D341Med (cell line): ENCODE data around the gene SERBP1.
"Not testable (repeated sequence)": the region's sequence is repeated elsewhere in the genome, so short reads cannot be mapped to it uniquely, and the experiment has no call there.

ENCODE experiments used
- DNase-seq: peaks from one replicate; pipeline ENCODE4 v3.0.0; 2012; ENCODE audit warnings: low spot score

The SERBP1 gene

DNA sequence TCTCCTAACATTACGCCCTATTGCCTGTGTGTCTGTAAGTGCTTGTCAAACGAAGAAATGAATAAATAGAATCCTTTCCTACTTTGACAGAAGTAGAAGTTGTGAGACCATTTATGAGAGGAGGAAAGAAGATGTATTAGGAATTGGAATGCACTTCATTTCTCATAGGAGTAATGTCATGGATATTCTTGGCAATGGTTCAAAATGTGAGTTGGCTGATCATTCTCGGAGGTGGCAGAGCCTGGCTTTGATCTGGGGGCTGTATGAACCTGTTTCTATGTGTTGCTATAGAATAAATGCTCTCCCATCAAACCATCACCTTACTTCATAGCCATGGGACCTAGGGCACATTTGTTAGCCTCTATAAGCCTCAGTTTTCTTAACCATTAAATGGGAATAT, 10.1 kb upstream of the SERBP1 start:
- DNase-seq = no peak

DNA sequence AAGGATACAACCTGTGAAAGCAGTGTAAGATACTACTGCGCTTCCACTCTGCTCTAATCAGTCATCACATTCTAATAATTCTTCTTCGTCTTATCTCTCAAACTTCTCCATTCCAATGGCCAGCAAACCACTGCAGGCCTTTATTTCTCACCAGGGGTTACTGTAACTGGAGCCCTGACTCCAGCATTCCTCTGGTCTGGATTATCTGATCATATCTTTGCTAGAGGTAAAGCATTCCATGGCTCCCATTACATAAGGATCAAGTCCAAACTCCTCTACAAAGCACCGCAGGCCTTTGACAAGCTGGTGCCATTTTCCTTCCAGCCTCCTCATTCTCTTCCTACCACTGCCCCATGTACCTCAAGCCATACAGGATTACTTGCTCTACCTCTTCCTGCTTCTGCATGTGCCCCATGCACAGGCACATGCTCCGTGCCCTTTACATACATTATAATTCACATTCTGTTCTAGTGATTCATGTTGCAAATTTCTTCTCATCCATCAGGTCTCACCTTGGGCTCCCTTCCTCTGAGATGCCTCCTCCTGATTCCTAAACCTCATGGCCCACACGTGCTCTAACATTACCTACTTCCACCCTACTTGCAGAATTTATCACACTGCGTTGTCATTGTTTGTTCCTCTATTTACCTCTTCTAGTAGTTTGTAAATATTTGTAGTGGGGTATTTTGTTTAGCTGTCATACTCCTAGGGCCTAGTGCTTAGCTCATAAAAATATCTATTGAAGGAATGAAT, 9.3 kb upstream of the SERBP1 start:
- no peak for DNase-seq

DNA sequence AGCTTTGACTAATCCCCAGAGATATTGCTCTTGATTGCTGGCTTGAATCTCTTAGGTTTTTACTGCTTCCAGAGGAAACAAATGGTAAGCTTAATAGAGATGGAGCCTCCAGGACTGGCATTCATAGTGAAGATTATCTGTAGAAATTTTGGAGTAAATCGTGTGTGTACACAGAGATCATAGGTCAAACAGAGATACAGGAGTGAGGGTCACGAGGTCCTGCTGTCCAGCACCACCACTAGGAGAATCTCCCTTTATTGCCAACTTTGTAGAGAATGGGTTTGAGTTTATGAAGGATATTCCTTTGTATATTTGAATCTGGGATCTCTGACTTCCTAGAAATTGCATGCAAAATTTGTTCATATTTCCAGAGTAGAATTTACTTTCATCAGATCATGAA, 7.8 kb upstream of the SERBP1 start:
- DNase-seq = no peak

DNA sequence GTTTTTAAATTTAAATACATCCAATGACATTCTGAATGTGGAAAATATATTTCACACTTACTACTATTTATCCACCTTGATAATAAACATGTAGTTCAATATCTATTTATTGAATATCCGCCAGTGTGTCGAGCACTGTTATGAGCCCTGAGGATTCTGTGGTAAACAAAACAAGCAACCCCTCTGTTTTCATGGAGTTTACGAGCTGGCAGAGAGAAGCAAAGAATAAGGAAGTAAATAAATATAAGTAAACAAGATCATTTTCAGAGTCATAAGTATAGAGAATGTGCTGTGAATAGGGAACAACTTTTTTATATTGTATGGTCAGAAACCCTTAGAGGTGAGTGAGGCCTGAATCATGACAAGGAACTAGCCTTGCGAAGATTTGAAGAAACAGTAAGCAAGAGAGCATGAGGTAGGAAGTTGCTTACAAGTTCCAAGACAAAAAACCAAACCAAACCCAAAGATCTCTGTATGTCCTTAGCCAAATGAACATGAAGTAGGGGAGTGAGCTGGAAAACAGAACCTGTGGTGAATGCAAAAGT, 6.4 kb upstream of the SERBP1 start:
- DNase-seq = no peak

DNA sequence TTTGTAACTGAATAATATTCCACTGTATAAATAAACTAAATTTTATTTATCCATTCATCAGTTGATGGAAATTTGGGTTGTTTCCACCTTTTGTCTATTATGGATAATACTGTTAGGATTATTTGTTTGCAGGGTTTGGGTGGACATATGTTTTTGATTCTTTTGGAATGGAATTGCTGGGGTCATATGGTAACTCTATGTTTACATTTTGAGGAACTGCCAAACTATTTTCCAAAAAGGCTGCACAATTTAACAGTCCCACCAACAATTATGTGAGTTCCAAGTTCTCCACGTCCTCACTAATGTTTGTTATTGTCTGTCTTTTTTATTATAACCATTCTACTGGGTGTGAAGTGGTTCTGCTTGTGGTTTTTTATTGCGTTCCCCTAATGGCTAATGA, 4.3 kb upstream of the SERBP1 start:
- no peak for DNase-seq

DNA sequence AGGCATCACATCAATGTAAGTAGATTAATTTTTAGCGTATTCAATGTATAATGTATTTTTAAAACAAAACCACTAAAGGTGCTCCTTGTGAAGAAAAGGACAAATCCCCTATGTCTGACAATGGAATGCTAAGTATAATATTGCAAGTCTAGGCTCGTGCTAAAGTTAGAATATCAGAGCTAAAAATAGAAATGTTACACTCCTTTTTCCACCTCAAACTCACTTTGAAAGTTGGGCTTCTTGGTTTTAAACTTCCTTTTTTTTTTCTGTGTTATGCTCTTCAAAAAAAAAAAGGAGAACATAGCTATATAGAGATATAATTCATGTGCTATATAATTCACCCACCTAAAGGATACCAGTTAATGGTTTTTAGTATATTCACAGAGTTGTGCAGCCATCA, 3.6 kb upstream of the SERBP1 start:
- DNase-seq = no peak

DNA sequence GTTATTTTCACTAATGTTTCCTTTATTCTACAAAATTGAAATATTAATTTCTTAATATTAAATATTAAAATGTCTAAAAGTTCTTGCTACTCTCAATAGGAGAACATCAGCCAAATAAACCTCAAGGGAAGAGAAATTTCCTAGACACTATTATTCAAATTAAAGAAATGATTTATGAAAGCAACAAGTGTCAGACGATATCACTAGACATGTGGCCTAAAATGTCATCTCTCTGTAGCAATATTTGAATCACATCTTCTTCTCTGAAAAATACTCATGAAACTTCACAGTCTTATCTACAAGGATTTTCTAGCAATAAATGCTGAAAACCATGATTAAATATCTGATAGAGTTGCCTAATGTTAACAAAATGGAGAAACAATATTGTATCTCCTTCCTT, 2.5 kb upstream of the SERBP1 start:
- no peak for DNase-seq

DNA sequence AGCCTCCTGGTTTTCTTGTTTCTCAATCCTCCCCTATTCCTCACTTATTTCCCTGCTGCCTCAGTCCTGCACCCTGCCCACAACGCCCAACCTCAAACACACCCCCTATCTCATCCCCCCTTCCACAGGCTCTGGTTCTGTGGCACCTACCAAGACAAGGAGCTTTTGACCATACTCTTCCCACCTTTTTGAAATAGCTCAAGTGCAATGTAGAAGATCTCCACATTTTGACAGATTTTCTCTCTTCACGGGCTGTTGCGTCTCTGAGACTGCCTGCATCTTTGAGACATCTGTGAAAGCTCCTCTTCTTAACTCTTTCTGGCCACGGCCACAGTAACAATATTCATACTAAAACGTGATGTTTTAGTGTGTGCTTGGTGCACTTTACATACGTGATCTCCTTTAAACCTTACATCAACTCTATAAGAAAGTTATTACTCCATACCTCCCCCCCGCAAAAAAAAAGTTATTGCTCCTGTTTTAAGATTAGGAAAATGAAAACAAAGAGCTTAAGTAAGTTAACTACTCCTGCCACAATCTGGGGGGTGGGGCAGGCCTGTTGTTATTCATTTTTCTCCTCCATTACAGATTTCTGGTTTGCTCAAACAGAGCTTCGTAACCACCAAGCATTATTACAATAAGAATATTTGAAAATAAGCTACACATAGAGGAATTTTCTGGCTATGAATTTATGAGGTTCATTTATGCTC, 1.8 kb upstream of the SERBP1 start:
- no peak for DNase-seq

DNA sequence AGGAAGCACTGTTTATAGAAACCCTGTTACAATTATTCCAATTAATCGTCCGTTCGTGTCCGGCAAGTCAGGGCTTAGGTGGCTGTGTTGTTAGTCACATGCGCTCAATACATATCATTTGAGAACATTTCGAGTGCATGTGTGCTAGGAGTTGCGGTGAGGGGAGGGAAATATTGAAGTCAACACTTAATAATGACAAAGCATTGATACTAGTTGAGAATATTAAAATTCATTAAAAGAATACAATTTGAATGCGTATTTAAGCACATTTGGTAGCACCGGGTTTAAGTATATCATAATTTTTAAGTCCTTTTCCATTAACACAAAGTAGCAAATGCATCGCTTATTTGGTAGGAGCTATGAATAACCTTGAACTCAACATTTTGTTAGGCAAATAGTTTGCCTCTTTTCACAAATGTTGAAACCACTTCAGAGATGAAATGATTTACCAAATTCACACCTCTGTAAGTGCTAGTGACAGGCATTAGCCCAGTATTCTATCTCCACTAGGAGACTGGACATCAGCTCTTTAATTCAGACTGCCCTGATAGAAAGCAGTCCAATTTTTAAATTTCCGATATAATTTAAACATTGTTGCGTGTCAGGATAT, 1.1 kb upstream of the SERBP1 start:
- no peak for DNase-seq

DNA sequence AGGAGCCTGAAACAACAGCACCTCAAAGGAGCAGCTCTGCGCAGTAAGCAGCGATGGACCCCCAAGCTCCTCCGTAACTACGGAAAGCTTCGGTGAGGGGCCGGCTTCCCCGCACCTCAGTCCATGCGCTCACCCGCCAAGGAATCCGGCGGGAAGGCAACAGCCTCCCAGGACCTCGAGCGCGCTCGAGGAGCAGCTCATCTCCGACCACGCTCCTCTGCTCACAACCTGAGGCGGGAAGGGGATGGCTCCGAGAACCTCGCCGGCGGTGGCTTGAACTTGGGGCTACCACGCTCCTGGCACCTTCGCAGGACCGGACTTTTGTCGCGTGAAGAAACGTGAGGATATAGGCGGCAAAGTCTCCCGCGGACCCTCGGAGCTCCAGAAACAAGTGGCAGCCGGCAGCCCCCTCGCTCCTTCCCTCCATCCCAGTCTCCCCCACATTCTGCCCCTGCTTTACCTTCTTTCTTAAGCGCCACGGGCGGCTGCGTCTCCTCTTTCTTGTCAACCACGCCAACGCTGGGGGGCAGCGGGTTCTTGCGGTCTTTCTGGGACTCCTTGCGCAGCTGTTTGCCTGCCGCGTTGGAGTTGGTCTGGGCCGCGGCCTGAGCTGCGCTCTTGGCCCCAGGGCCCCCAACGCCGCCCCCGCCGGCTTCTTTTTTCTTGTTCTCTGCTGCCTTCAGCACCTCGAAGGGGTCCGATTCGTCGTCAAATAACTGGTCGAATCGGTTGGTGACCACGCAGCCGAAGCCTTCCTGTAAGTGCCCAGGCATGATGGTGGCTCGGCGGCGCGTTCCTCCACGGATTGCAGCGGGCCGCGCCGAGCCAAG, 459 bp downstream of the SERBP1 start:
- peak; percentile 34 for DNase-seq

DNA sequence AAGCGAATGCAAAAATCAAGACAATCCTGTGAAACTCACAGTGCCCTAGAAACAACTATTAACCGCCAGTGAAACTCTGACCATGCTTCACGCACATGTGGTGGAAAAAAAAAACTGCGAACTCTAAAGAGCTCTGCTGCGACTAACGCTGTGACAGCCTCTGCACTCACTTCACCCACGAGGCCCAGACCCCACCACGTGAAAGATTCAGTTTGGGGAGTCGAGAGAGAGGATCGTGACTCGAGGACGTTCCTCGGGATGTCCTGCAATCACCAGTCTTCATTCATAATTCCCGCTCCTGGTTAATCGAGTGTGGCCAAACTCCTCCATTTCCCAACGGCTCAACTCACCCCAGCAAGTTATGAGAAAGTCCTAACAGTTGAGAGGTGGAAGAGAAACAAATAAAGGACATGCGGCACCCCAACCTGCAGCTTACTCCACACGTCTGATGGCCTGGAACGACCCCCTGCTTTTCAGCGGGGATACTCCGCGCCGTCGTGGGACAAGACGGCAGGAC, 1.1 kb downstream of the SERBP1 start:
- DNase-seq = peak; percentile 17

DNA sequence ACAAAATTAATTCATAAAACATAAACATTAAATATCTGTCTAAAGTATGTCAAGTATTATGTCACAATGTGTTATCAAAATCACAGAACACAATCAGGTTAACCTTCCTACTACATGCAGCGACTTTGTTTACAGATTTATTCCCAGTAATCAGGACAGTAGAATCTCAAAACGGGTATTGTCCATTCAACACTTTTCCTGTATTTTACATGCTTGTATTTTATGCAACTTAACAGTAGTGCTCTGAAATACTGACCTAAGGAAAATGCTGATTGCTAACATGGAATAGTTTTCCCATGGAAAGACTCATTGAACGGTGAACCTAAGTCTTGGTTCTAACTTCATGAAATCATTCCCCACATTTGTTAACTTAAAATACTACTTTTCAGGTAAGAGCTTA, 2.3 kb downstream of the SERBP1 start:
- no peak for DNase-seq

DNA sequence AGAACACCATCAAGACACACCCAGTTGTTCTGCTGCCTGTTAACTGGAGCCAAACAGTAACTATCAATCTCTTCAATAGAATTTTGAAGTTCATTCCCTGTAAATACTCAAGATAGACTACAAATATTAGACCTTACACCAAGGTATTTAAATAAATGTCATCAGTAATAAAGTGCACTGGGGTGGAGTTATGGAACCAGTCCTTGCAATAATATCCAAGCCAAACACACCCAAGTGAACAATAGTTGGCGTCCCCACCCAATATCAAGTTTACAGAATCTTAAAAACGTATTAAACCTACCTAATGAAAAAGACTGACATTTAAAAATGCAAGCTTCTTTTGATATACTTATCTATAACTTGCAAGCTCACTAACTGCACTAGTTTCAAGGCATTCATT, 2.7 kb downstream of the SERBP1 start:
- no peak for DNase-seq

DNA sequence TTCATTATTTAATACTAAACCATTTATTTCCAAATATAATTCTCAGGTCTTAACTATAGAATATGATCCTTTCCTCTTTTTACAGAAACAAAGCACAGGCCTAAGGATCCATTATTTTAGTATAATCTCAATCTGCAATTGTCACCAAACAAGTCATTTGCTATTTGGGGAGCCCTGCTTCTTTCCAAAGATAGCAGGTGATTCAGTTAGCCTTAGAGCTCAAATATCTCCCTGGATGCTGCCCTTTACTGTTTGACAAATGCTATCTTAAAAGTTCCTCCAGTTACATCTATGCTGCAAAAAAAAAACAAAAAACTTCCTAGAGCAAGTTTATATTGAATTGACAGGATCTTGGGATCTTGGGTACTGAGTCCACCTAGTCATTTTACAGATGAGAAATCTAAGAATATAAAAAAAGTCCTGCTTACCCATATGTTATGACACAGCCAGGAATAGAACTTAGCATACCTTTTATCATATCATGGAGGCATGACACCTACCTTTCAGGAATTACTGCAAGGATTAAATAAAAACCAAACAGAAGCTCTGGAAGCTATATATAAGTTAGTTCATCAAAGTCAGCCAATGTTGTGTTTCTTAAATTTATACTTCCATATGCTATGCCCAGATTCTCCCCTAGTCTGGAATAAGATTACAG, 9.2 kb downstream of the SERBP1 start:
- DNase-seq = no peak

DNA sequence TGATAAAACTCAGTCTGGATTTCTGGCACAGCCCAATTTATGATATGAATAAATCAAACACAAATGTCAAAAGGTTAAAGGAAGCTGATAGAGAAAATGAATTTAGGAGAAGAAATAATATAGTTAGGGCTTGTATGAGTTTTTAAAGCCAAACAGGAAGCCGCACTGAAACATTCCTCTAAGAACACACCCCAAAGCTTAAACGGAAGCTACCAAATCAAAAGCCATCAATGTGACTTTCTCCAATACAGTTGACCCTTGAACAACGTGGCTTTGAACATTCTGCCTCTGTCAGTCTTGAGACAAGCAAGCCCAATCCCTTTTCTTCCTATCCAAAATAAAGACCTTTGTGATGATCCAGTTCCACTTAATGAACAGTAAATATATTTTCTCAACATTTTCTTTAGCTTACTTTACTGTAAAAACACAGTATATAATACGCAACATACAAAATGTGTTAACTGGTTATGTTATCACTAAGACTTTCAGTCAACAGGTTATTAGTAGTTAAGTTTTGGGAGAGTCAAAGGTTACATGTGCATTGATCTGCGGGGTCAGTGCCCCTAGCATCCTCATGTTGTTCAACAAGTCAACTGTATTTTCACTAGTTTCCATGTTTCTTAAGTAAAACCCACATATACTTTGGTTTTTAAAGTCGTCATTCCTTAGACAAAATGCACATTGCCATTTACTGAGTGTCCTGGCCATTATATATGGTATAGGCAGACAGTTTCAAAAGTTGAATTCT, 11.2 kb downstream of the SERBP1 start:
- DNase-seq = no peak

DNA sequence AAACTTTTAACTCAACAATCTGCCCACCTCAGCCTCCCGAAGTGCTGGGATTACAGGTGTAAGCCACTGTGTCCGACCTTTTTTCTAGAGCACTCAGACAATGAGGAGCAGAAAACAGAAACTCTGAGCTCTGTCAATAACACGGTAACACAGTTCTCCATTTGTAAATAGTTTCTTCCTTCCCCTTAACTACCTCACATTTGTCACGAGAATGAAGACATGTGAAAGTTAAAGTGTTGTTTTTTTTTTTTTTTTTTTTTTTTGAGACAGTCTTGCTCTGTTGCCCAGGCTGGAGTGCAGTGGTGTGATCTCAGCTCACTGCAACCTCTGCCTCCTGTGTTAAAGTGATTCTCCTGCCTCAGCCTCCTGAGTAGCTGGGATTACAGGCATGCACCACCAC, 12.5 kb downstream of the SERBP1 start:
- not testable (repeated sequence) for DNase-seq

DNA sequence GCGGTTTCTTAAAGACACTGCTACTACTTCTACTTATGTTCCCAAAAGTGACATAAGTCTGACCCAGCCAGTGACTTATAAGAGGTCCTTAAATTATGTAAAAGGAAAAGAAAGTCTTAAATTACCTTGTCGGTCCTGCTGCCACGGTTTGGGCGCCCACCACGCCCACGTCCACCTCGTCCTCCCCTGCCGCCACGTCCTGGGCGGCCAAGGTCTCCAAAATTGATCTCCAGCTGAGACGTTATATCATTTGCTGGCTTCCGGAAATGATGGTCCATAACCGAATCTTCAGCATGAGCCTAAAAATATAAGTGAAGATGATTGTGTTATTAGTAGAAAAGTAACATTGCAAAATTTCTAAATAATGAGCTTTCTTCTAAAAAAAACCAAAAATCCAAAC, 15.2 kb downstream of the SERBP1 start:
- no peak for DNase-seq

DNA sequence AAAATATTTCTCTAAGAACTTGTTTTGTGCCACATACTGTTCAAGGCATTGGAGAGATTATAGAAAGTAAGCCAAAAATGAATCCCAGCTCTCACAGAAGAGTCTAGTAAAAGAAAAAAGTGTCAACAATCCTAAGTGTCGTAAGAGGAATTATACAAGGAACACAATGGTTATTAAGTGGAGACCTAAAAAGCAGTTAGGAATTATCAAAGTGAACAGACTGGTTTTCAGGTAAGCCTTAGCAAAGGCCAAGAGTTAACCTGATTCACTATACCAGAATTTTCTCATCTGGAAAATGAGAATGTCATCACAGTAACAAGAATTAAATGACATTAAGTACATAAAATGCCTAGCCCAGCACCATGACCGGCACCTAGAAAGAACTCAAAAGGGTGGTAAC, 15.6 kb downstream of the SERBP1 start:
- no peak for DNase-seq

DNA sequence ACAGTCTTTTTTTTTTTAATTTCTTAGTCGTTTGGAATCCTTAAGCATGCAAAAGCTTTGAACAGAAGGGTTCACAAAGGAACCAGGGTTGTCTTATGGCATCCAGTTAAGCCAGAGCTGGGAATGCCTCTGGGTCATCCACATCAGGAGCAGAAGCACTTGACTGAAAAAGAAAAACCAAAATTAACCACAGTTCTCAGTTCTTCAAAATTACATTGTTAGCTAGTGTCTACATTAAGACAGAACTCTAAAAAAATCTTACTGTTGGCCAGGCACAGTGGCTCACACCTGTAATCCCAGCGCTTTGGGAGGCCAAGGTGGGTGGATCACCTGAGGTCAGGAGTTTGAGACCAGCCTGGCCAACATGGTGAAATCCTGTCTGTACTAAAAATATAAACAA, 17.1 kb downstream of the SERBP1 start:
- DNase-seq = not testable (repeated sequence)

DNA sequence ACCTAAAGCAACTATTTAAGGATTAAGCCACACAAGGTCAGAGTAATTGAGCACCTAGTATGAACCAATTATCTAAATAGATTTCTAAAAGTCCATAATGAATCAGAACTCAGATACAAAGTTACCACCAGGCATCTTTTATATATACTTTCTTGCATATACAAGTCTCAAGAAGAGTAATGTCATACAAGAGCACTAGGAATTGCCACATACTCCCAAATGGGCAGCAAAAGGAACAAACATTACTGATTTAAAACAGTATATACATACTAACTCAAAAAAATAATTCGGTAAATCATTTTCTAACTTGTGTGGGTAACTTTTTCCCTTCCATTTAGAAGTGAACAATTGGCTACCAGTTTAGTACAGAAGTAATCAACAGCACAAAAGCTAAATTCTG, 22.1 kb downstream of the SERBP1 start:
- DNase-seq = no peak

DNA sequence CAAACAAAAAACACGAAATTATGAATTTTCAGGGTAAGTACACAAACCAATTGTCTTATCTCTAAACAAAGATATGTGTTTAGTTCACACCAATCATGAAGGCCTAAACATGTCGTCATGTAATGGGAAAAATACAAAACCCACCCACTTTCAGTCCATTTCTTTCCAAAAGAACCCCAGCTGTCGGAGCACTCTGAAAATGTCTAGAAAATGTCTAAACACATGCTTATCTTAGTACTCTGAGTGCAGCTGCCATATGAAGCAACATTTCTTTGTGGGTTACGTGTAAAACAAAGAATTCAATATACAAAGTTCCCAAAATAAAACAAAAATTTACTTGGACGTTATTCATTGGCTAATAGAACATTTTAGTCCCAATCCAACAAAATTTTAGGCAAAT, 22.7 kb downstream of the SERBP1 start:
- no peak for DNase-seq
